Brain pericyte (primary cell): ENCODE measurements around the gene WFDC1.
"Not testable (repeated sequence)": the region's sequence is repeated elsewhere in the genome, so short reads cannot be mapped to it uniquely, and the experiment has no call there.

Source experiments
- DNase-seq: peaks from one replicate; pipeline ENCODE4 v3.0.0-alpha.2; 2012; ENCODE audit warnings: low read depth, low spot score

Gene WFDC1

GRCh38 chr16:84327926-84328505, 33.3 kb downstream of the WFDC1 start:
- DNase-seq: no peak

- DNase-seq: no peak
Observed at GRCh38 chr16:84329016-84329415, 34.3 kb downstream of the WFDC1 start.

- no peak for DNase-seq
Observed at GRCh38 chr16:84329843-84330684, 35.4 kb downstream of the WFDC1 start.

DNA sequence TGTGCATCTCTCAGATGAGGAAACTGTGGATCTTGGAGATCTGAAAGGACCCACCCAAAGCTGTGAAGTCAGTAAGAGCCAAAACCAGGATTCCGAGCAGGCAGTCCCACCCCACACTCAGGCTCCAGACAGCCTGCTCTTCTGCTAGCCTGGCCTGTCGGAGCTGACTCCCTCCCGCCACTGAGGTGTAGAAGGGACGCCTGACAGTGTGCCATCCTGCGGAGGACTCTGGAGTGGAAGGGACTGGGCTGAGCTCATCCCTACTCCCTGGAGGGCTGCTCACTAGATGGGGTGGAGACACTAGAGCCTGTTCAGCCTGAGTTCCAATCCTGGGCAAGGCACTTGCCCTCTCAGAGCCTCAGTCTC, 36.0 kb downstream of the WFDC1 start:
- DNase-seq: no peak

GRCh38 chr16:84331998-84332780, 37.5 kb downstream of the WFDC1 start:
- DNase-seq: no peak

DNA sequence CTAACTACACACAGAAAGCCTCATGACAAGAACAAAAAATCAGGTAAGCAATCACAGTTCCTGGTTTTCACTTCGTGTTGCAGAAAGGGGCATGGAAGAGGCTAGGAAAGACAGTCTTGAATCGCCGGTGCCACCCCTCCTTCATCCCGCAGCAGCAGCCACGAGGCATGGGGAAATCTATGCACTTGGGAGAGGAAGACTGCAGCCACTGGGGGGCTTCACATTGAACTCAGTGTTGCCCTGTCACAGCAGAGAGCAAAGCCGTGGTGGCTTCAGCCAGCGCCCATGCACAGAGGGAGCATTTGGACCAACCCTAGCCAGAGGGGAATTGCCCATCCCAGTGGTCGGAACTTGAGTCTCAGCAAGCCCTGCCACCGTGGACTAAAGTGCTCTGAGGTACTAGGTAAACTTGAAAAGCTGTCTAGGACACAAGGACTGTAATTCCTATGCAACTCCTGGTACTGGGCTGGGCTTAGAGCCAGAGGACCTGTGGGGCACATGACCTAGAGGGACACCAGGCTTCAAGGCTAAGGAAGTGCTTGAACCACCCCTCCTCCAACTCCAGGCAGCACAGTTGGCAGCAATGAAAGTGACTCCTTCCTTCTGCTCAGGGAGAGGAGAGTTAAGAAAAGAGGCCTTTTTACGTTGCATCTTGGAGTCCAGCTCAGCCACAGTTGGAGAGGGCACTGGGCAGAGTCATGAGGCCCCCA, 38.5 kb downstream of the WFDC1 start:
- no peak for DNase-seq

GRCh38 chr16:84334058-84334457, 39.4 kb downstream of the WFDC1 start:
- no peak for DNase-seq

- DNase-seq: no peak
Observed at GRCh38 chr16:84334482-84334881, 39.8 kb downstream of the WFDC1 start.

DNA sequence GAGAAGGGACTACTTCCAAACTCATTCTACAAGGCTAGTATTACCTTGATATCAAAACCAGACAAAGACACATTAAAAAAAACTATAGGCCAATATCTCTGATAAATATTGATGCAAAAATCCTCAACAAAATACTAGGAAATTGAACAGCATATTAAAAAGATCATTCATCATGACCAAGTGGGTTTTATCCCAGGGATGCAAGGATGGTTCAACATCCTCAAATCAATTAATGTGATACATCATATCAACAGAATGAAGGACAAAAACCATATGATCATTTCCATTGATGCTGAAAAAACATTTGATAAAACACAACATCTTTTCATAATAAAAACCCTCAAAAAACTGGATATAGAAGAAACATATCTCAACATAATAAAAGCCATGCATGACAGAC, 42.6 kb downstream of the WFDC1 start:
- DNase-seq: not testable (repeated sequence)

DNA sequence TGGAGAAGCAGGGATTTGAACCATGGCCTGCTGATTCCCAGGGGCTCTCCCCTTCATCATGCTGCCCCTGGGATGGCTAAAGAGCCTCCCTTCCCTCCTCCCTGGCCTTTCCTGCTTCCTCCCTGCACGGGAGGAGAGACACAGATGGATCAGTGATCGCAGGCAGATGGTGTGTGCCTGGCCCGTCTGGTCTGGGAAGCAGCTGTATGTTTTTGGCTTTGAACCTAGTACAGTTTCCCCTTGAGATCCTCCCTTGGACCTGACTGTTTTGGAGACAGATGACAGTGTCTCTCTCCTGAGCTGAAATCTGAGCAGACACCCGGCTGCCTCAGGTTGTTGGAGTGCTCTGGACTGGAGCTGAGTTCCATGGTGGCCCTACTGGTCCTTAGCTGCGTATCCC, 44.6 kb downstream of the WFDC1 start:
- DNase-seq: no peak

DNA sequence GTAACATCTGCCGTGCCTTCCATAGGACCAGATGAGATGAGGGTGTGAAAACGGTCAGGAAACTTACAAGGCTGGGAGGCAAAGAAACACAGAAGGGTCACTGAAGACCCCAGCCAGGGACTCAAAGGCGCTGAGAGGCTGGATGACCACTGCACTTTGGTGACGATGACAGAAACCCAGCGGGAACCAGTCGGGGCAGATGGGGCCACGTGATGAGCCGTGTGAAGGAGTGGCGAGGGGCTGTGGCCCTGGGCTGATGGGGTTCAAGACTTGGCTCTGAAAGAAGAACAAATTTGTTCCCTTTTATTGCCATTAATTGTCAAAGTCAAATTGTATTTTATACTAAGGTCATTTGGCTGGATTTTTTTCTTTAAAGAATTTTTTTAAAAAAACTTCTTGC, 45.1 kb downstream of the WFDC1 start:
- no peak for DNase-seq

GRCh38 chr16:84340325-84341040, 45.8 kb downstream of the WFDC1 start:
- DNase-seq: no peak

GRCh38 chr16:84341528-84342295, 47.0 kb downstream of the WFDC1 start:
- no peak for DNase-seq

DNA sequence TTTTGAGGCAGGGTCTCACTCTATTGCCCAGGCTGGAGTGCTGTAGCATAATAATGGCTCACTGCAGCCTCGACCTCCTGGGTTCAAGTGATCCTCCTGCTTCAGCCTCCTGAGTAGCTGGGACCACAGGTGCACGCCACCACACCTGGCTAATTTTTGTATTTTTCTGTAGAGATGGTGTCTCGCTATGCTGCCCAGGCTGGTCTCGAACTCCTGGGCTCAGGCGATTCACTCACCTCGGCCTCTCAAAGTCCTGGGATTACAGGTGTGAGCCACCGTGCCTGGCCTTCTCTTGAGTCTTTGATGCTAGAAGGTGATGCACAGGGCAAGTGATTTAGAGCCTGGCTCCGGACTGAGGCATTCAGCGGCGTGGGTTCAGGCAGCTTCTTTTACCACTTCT, 49.1 kb downstream of the WFDC1 start:
- DNase-seq: not testable (repeated sequence)

DNA sequence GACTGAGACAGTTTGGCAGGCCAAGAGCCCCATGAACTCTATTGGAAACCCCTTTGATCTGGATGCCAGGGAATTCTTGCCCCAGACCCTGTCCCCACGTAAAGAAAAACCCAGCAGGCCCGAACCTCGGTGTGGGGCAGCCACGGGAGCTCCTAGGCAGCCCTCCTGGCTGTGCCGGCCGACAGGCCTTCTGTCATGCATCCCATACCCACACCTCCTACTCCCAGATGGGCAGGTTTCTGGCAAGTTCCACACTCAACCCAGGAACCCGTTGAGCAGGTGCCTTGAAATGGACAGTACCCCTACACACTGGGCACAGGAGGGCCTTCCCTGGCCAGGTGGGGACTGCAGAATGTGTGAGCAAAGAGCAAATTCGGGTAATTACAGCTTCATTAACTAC, 50.1 kb downstream of the WFDC1 start:
- DNase-seq: no peak

GRCh38 chr16:84347161-84347560, 52.5 kb downstream of the WFDC1 start:
- no peak for DNase-seq

DNA sequence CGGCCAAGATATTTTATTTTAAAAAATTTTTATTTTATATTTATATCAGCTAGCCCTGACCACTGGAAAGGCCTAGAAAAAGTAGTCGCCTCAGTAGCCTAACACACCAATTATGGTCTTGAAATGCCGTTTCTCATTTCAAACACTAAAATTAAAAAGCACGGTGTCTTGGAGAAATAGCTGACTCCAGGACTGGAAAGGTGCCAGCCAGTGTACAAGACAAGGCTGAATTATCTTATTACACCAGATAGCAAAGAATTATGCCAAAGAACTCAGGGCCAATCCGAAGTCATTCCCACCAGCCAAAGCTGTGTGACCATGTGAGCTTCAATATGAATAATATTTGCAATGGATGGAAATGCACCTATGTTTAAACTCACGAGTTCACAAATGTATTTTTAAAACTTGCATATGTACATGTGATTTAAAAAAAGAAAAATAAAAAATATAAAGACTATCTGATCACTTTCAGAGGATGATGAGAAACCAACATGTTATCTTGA, 53.8 kb downstream of the WFDC1 start:
- DNase-seq: no peak

- DNase-seq: no peak
Observed at GRCh38 chr16:84349862-84350684, 55.4 kb downstream of the WFDC1 start.

DNA sequence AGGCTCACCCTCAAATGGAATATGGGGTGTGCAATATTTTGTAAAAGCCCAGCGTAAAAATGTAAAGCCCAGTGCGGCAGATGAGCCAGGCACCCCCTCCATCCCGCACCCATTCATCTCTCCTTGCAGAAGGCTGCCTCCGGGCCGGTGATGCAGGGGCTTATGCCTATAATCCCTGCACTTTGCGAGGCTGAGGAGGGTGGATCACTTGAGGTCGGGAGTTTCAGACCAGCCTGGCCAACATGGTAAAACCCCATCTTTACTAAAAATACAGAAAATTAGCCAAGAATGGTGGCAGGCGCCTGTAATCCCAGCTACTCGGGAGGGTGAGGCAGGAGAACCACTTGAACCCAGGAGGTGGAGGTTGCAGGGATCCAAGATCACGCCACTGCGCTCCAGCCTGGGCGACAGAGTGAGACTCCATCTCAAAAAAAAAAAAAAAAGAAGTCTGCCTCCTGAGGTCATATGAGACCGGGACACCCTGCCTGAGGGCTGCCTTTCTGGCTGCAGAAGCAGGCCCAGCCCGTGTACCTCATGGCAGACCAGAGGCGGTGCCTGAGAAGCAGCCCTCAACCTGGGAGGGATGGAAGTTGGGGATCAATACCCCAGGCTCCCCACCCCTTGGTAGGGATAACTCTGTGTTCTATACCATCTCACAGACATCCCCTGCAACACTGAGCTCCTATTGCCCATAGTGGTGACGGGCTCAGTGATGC, 56.2 kb downstream of the WFDC1 start:
- no peak for DNase-seq
